ENCODE results near the gene PRKG1.

PRKG1 gene

DNA sequence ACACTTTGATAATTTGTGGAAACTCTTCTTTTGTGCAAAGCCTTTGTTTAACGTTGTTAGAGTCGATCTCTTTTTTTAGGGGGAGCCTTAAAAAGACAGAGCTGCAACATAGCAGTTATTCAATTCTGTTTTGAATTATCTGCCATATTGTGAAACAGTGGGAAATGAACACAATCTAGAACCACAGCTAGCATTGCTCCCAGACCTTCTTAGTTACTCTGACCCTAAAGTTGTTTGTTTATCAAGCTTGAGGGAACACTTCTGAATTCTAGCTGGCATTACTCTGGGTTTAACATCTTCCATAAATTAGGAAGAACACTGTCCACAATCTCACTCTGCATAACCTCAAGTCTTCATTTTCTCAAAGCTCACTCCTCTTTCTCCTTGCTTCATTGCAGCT, 217.7 kb downstream of the PRKG1 start:
- TF ChIP-seq EGR1 (IDR thresholded peaks at IDR 0.05) (no peak), CREB1 (IDR thresholded peaks at IDR 0.05; ENCODE audit: low read depth) (no peak), EP300 (IDR thresholded peaks at IDR 0.05; ENCODE audit: borderline replicate concordance) (no peak)
- TF ChIP-seq, protein P1, sequence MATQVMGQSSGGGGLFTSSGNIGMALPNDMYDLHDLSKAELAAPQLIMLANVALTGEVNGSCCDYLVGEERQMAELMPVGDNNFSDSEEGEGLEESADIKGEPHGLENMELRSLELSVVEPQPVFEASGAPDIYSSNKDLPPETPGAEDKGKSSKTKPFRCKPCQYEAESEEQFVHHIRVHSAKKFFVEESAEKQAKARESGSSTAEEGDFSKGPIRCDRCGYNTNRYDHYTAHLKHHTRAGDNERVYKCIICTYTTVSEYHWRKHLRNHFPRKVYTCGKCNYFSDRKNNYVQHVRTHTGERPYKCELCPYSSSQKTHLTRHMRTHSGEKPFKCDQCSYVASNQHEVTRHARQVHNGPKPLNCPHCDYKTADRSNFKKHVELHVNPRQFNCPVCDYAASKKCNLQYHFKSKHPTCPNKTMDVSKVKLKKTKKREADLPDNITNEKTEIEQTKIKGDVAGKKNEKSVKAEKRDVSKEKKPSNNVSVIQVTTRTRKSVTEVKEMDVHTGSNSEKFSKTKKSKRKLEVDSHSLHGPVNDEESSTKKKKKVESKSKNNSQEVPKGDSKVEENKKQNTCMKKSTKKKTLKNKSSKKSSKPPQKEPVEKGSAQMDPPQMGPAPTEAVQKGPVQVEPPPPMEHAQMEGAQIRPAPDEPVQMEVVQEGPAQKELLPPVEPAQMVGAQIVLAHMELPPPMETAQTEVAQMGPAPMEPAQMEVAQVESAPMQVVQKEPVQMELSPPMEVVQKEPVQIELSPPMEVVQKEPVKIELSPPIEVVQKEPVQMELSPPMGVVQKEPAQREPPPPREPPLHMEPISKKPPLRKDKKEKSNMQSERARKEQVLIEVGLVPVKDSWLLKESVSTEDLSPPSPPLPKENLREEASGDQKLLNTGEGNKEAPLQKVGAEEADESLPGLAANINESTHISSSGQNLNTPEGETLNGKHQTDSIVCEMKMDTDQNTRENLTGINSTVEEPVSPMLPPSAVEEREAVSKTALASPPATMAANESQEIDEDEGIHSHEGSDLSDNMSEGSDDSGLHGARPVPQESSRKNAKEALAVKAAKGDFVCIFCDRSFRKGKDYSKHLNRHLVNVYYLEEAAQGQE (IDR thresholded peaks at IDR 0.05; ENCODE audit: low read depth): no peak

DNA sequence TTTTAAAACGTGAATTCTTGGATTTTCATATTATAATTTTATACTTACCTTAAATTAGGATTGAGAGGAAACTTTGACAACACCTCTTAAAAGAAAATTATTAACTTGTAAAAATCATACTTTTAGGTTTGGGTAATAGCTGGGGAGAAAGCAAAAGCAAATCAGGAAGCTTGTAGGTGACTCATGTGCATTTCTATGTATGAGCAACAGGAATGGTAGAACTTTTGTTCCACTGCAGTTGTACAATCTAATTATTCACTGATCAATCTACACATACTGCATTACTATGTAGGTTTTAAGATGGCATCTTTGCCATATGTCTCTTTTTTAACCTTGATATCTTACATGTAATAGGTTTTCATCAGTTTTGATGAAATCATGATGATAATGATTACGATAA, 223.2 kb downstream of the PRKG1 start:
- TF ChIP-seq TEAD4 (IDR thresholded peaks at IDR 0.05): no peak
- TF ChIP-seq, protein P2, sequence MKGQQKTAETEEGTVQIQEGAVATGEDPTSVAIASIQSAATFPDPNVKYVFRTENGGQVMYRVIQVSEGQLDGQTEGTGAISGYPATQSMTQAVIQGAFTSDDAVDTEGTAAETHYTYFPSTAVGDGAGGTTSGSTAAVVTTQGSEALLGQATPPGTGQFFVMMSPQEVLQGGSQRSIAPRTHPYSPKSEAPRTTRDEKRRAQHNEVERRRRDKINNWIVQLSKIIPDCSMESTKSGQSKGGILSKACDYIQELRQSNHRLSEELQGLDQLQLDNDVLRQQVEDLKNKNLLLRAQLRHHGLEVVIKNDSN (IDR thresholded peaks at IDR 0.05): no peak
- TF ChIP-seq EP300 (IDR thresholded peaks at IDR 0.05; ENCODE audit: borderline replicate concordance): no peak
- TF ChIP-seq TAF1 (IDR thresholded peaks at IDR 0.05; ENCODE audit: low read depth): no peak

DNA sequence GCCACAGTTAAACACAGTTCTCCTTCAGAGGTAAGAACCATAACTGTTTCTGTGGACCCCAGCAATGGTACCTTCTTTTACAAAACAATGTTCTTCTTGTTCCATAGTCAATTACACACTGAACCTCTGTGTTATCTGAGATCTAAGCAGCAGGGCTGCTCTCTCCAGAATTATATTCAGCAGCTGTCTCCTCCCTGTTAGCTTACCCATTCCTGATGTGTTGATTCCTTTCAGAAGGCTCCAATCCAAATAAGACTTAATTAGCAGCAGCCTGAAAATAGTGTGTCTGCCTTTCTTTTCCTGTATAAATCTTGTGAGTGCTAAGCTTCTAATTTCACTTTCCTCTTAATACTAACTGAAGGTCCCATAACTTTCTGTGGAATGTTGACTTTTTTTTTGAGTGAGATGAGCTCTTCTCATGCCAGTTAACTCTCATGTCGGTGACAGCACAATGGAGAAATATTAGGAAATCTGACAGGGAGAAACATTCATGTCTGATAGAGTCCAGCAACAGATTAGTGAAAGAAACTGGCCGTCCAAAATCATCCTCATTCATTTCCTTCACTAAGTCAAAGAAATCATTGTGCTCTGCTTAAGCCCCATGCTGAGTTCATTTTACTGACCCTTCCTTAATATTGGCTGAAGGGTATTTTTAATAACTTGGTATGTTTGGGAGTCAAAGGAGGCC, 226.5 kb downstream of the PRKG1 start:
- no peak for TF ChIP-seq YY1 (IDR thresholded peaks at IDR 0.05; ENCODE audit: low read depth)
- TF ChIP-seq, protein P3, sequence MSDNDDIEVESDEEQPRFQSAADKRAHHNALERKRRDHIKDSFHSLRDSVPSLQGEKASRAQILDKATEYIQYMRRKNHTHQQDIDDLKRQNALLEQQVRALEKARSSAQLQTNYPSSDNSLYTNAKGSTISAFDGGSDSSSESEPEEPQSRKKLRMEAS (IDR thresholded peaks at IDR 0.05): no peak
- no peak for TF ChIP-seq ZBTB7A (IDR thresholded peaks at IDR 0.05; ENCODE audit: low read depth)
- TF ChIP-seq RAD21 (IDR thresholded peaks at IDR 0.05; ENCODE audit: low read depth): no peak
- no peak for TF ChIP-seq TCF12 (IDR thresholded peaks at IDR 0.05; ENCODE audit: low read depth)
- TF ChIP-seq TAF1 (IDR thresholded peaks at IDR 0.05; ENCODE audit: low read depth): no peak
- TF ChIP-seq FOXM1 (IDR thresholded peaks at IDR 0.05; ENCODE audit: borderline replicate concordance, low read depth): no peak
- no peak for TF ChIP-seq CREB1 (IDR thresholded peaks at IDR 0.05; ENCODE audit: low read depth)
- TF ChIP-seq, protein P2 (IDR thresholded peaks at IDR 0.05): no peak

DNA sequence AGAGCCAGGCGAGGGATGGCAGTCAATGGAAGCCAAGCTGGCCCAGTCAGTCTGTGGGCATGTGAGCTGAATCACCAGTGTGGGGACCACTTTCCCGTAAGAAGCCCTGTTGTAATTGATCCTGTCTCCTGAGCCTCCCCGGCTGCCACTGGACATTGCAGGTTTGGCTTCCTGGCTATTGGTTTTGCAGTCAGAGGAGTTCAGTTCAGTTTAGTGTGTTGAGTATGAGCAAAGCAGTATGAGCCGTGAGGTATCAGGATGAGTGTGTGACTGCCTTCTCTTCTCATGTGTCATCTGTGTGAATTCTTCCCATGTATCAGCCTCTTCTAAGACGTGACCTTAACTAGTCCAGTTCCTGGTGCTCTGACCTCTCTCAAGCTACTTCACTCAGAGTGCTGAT, 227.4 kb downstream of the PRKG1 start:
- TF ChIP-seq, protein P2 (IDR thresholded peaks at IDR 0.05): no peak
- no peak for TF ChIP-seq NFIC (IDR thresholded peaks at IDR 0.05)

DNA sequence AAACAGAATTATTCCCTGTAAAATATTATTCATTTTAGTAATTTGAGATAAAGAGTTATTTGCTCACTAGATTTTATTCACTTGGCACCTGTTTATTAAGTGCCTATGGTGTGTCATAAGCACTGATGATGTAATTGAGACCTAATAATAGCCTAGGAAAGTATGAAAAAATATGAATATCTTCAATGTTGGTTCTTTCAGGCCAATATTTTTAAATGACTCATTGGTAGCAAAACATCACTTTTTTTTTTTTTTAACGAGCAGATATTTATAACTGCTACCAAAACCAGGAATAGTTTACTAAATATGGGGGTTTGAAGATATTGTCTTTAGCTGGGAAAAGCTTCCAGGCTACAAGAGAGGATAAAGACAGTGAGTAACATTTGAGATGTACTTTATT, 228.0 kb downstream of the PRKG1 start:
- no peak for TF ChIP-seq EGR1 (IDR thresholded peaks at IDR 0.05)
- TF ChIP-seq EP300 (IDR thresholded peaks at IDR 0.05; ENCODE audit: borderline replicate concordance): no peak
- TF ChIP-seq, protein P2 (IDR thresholded peaks at IDR 0.05): no peak
- TF ChIP-seq YY1 (IDR thresholded peaks at IDR 0.05; ENCODE audit: low read depth): no peak
- TF ChIP-seq, protein P3 (IDR thresholded peaks at IDR 0.05): no peak
- TF ChIP-seq, protein P1 (IDR thresholded peaks at IDR 0.05; ENCODE audit: low read depth): no peak
- no peak for TF ChIP-seq ZBTB7A (IDR thresholded peaks at IDR 0.05; ENCODE audit: low read depth)
- TF ChIP-seq CEBPB (IDR thresholded peaks at IDR 0.05): no peak
- no peak for TF ChIP-seq TEAD4 (IDR thresholded peaks at IDR 0.05)
- no peak for TF ChIP-seq CREB1 (IDR thresholded peaks at IDR 0.05; ENCODE audit: low read depth)
- TF ChIP-seq TCF12 (IDR thresholded peaks at IDR 0.05; ENCODE audit: low read depth): no peak
- no peak for TF ChIP-seq TAF1 (IDR thresholded peaks at IDR 0.05; ENCODE audit: low read depth)
- TF ChIP-seq FOXM1 (IDR thresholded peaks at IDR 0.05; ENCODE audit: borderline replicate concordance, low read depth): no peak
- TF ChIP-seq NFIC (IDR thresholded peaks at IDR 0.05): no peak
- no peak for TF ChIP-seq RAD21 (IDR thresholded peaks at IDR 0.05; ENCODE audit: low read depth)

DNA sequence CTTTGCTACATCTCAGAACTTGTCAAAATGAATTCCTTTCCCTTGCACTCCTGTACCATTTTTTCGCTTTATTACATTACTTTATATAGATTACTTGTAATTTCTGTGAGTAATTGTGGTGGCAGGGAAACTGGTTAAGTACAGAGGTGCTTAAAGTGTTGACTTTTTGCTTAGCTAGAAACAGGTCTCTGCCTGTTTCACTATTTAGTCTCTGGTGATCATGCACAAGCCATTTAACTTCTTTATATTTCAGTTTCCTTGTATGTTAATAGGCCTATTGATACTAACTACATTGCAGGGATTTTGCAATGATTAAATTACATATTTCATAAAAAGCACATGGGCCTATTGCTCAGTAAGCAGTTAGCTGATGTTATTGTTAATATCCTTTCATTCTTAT, 233.8 kb downstream of the PRKG1 start:
- TF ChIP-seq NFIC (IDR thresholded peaks at IDR 0.05): no peak
- TF ChIP-seq TAF1 (IDR thresholded peaks at IDR 0.05; ENCODE audit: low read depth): no peak
- no peak for TF ChIP-seq ZBTB7A (IDR thresholded peaks at IDR 0.05; ENCODE audit: low read depth)
- no peak for TF ChIP-seq YY1 (IDR thresholded peaks at IDR 0.05; ENCODE audit: low read depth)
- no peak for TF ChIP-seq EP300 (IDR thresholded peaks at IDR 0.05; ENCODE audit: borderline replicate concordance)
- no peak for TF ChIP-seq RAD21 (IDR thresholded peaks at IDR 0.05; ENCODE audit: low read depth)
- no peak for TF ChIP-seq FOXM1 (IDR thresholded peaks at IDR 0.05; ENCODE audit: borderline replicate concordance, low read depth)
- TF ChIP-seq TCF12 (IDR thresholded peaks at IDR 0.05; ENCODE audit: low read depth): no peak
- no peak for TF ChIP-seq TEAD4 (IDR thresholded peaks at IDR 0.05)
- TF ChIP-seq CREB1 (IDR thresholded peaks at IDR 0.05; ENCODE audit: low read depth): no peak
- TF ChIP-seq EGR1 (IDR thresholded peaks at IDR 0.05): no peak
- TF ChIP-seq, protein P3 (IDR thresholded peaks at IDR 0.05): no peak
- TF ChIP-seq, protein P2 (IDR thresholded peaks at IDR 0.05): no peak
- TF ChIP-seq, protein P1 (IDR thresholded peaks at IDR 0.05; ENCODE audit: low read depth): no peak
- no peak for TF ChIP-seq CEBPB (IDR thresholded peaks at IDR 0.05)

Data from Ishikawa (cell line).